ENCODE data around the gene PTPRO.

The PTPRO gene

GRCh38 chr12:15556411-15557102 is 234.2 kb downstream of the PTPRO start:
- no peak for DNase-seq (ENCODE audit: low spot score)

- no peak for DNase-seq (ENCODE audit: low spot score)
Observed at GRCh38 chr12:15558915-15559528, 236.7 kb downstream of the PTPRO start.

- DNase-seq (ENCODE audit: low spot score) = no peak
Observed at GRCh38 chr12:15561396-15561795, 239.1 kb downstream of the PTPRO start.

GRCh38 chr12:15562263-15562662 is 240.0 kb downstream of the PTPRO start:
- no peak for DNase-seq (ENCODE audit: low spot score)

- DNase-seq (ENCODE audit: low spot score) = no peak
Observed at GRCh38 chr12:15563663-15564062, 241.4 kb downstream of the PTPRO start.

- DNase-seq (ENCODE audit: low spot score) = no peak
Observed at GRCh38 chr12:15574353-15574752, 252.0 kb downstream of the PTPRO start.

- DNase-seq (ENCODE audit: low spot score) = peak; percentile 50
Observed at GRCh38 chr12:15575671-15576541, 253.6 kb downstream of the PTPRO start.

- DNase-seq (ENCODE audit: low spot score) = no peak
Observed at GRCh38 chr12:15580431-15580830, 258.1 kb downstream of the PTPRO start.

- no peak for DNase-seq (ENCODE audit: low spot score)
Observed at GRCh38 chr12:15581006-15581405, 258.7 kb downstream of the PTPRO start.

GRCh38 chr12:15583804-15584203 is 261.5 kb downstream of the PTPRO start:
- DNase-seq (ENCODE audit: low spot score) = no peak

GRCh38 chr12:15584366-15585041 is 262.2 kb downstream of the PTPRO start:
- peak; percentile 36 for DNase-seq (ENCODE audit: low spot score)

GRCh38 chr12:15589328-15590032 is 267.2 kb downstream of the PTPRO start:
- DNase-seq (ENCODE audit: low spot score) = no peak

- DNase-seq (ENCODE audit: low spot score) = peak; percentile 71
Observed at GRCh38 chr12:15590180-15590826, 268.0 kb downstream of the PTPRO start.

- no peak for DNase-seq (ENCODE audit: low spot score)
Observed at GRCh38 chr12:15591811-15592210, 269.5 kb downstream of the PTPRO start.

GRCh38 chr12:15592934-15593333 is 270.6 kb downstream of the PTPRO start:
- no peak for DNase-seq (ENCODE audit: low spot score)

GRCh38 chr12:15596174-15596573 is 273.9 kb downstream of the PTPRO start:
- DNase-seq (ENCODE audit: low spot score) = no peak

- no peak for DNase-seq (ENCODE audit: low spot score)
Observed at GRCh38 chr12:15597125-15597830, 275.0 kb downstream of the PTPRO start.

- DNase-seq (ENCODE audit: low spot score) = no peak
Observed at GRCh38 chr12:15599266-15600037, 277.1 kb downstream of the PTPRO start.

GRCh38 chr12:15600223-15600935 is 278.1 kb downstream of the PTPRO start:
- no peak for DNase-seq (ENCODE audit: low spot score)

All from SK-N-DZ (cell line).